ENCODE results near the gene OR2D2. TPM values are rescaled to one million over a fixed set of nuclear protein-coding genes. Genes with fewer than 3 reads are reported as not detected.

Gene OR2D2
- total RNA-seq, 1 donor from 2014 or later: 0.64 TPM

DNA sequence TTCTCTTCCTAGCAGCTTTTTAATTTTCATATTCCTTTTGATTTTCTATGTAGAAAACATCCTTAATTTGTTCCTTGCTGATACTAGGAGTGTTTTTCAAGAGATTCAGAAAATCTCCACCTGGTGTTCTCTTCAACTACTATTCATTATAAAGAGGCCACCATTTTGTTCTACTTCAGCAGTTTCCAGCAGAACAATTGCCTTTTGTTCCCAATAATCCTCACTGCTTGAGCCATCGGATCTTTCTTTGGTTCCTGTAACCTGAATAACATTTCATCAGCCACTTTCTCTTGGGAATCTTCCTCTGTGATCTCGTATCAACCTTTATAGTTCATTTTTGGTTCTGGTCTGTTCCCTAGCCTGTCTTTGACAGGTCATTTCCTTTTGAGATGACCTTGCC, 48.6 kb downstream of the OR2D2 start:
- no peak overlapping the region for H3K27ac Mint-ChIP-seq (ENCODE audit: unreplicated experiment)
- H3K4me3 Mint-ChIP-seq (ENCODE audit: unreplicated experiment): no peak overlapping the region
- H3K27me3 Mint-ChIP-seq (ENCODE audit: unreplicated experiment): no peaks in the 10 kb centered on the region
- DNase-seq: no peak
- TF ChIP-seq, protein P1, sequence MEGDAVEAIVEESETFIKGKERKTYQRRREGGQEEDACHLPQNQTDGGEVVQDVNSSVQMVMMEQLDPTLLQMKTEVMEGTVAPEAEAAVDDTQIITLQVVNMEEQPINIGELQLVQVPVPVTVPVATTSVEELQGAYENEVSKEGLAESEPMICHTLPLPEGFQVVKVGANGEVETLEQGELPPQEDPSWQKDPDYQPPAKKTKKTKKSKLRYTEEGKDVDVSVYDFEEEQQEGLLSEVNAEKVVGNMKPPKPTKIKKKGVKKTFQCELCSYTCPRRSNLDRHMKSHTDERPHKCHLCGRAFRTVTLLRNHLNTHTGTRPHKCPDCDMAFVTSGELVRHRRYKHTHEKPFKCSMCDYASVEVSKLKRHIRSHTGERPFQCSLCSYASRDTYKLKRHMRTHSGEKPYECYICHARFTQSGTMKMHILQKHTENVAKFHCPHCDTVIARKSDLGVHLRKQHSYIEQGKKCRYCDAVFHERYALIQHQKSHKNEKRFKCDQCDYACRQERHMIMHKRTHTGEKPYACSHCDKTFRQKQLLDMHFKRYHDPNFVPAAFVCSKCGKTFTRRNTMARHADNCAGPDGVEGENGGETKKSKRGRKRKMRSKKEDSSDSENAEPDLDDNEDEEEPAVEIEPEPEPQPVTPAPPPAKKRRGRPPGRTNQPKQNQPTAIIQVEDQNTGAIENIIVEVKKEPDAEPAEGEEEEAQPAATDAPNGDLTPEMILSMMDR (IDR thresholded peaks at IDR 0.05; ENCODE audit: partially characterized antibody, unreplicated experiment): no peak
- peaks cover 5% of the 10 kb centered on the region for H3K36me3 Mint-ChIP-seq (ENCODE audit: unreplicated experiment)
- H3K4me1 Mint-ChIP-seq (ENCODE audit: low read depth, unreplicated experiment): no peaks in the 10 kb centered on the region
- H3K9me3 Mint-ChIP-seq (ENCODE audit: unreplicated experiment): peaks cover 1% of the 10 kb centered on the region

DNA sequence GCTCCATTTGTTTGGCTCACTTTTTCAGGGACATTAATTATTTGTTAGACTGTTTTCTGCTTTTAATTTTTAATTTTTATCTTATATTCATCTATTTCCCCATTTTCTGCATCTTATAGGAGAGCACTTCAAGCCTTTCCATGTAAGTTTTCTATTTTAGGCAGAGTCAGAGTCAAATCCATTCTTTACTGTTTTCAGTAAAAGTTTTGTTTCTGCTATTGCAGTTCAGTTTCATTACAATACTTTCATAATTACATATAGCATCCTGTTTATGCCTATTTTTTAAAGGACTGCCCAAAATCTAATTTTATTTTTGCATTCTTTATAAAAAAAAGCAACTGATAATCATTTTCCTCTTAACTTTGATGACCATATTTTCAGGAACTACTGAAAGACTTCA, 50.6 kb downstream of the OR2D2 start:
- TF ChIP-seq, protein P1 (IDR thresholded peaks at IDR 0.05; ENCODE audit: partially characterized antibody, unreplicated experiment): no peak

More for the DNA sequence above, 50.6 kb downstream of the OR2D2 start:
- peaks cover 1% of the 10 kb centered on the region for H3K9me3 Mint-ChIP-seq (ENCODE audit: unreplicated experiment)
- no peak for DNase-seq
- no peaks in the 10 kb centered on the region for H3K27me3 Mint-ChIP-seq (ENCODE audit: unreplicated experiment)
- H3K27ac Mint-ChIP-seq (ENCODE audit: unreplicated experiment): no peak overlapping the region
- H3K4me3 Mint-ChIP-seq (ENCODE audit: unreplicated experiment): no peak overlapping the region
- no peaks in the 10 kb centered on the region for H3K36me3 Mint-ChIP-seq (ENCODE audit: unreplicated experiment)
- no peaks in the 10 kb centered on the region for H3K4me1 Mint-ChIP-seq (ENCODE audit: low read depth, unreplicated experiment)

Other genes with a start within 250 kb of the OR2D2 start
- gene DCHS1, start 236.7 kb downstream of the OR2D2 start, total RNA-seq (ENCODE audit: unreplicated experiment): 91.5 TPM
- gene MRPL17, start 209.2 kb downstream of the OR2D2 start, total RNA-seq (ENCODE audit: unreplicated experiment): 23.3 TPM
- 0.78 TPM for gene OR2AG2, start 120.5 kb downstream of the OR2D2 start, total RNA-seq (ENCODE audit: unreplicated experiment)
- gene OR2AG1, start 109.5 kb downstream of the OR2D2 start, total RNA-seq (ENCODE audit: unreplicated experiment): not detected
- gene OR6A2, start 92.8 kb downstream of the OR2D2 start, total RNA-seq (ENCODE audit: unreplicated experiment): 0.56 TPM
- gene OR10A5, start 46.8 kb downstream of the OR2D2 start, total RNA-seq (ENCODE audit: unreplicated experiment): not detected
- gene OR10A2, start 29.4 kb downstream of the OR2D2 start, total RNA-seq (ENCODE audit: unreplicated experiment): not detected
- gene OR10A4, start 15.9 kb downstream of the OR2D2 start, total RNA-seq (ENCODE audit: unreplicated experiment): not detected
- not detected for gene OR2D3, start 28.5 kb upstream of the OR2D2 start, total RNA-seq (ENCODE audit: unreplicated experiment)
- gene ZNF215, start 33.9 kb upstream of the OR2D2 start, total RNA-seq (ENCODE audit: unreplicated experiment): 7.0 TPM
- gene ZNF214, start 127.8 kb upstream of the OR2D2 start, total RNA-seq (ENCODE audit: unreplicated experiment): 1.8 TPM
- not detected for gene NLRP14, start 128.0 kb upstream of the OR2D2 start, total RNA-seq (ENCODE audit: unreplicated experiment)
- gene RBMXL2, start 196.5 kb upstream of the OR2D2 start, total RNA-seq (ENCODE audit: unreplicated experiment): not detected

All from glutamatergic neuron (in vitro differentiated cells).